Esophagus muscularis mucosa (tissue), 4 donors: ENCODE measurements around the gene UBASH3A.

Source experiments
- EP300 ChIP-seq: sonication (generic); formaldehyde crosslinking; IDR thresholded peaks from one replicate; pipeline ENCODE4 v1.6.1; 2017; ENCODE audit warnings: antibody characterized with exemption
- POLR2A ChIP-seq: fragments of 450-650 bp; IDR thresholded peaks from one replicate; pipeline ENCODE4 v1.6.1; 2017; ENCODE audit warnings: antibody characterized with exemption, moderate library complexity, mild to moderate bottlenecking, low read depth
- POLR2AphosphoS5 ChIP-seq, 2 donors: sonication (generic); formaldehyde crosslinking; IDR thresholded peaks; one replicate each; pipeline ENCODE4 v1.6.1; 2017; ENCODE audit warnings: antibody characterized with exemption in 2 of 2
- TF ChIP-seq, protein P1 (sequence below), 3 experiments: fragments of 200-600 bp in 2 of 3; fragments of 450-650 bp in 1 of 3; sonication (generic) in 2 of 3; IDR thresholded peaks; one replicate each; pipeline ENCODE4 v1.5.1; 2017 to 2019; ENCODE audit warnings: antibody characterized with exemption in 3 of 3, mild to moderate bottlenecking in 2 of 3, moderate library complexity in 1 of 3

DNA sequence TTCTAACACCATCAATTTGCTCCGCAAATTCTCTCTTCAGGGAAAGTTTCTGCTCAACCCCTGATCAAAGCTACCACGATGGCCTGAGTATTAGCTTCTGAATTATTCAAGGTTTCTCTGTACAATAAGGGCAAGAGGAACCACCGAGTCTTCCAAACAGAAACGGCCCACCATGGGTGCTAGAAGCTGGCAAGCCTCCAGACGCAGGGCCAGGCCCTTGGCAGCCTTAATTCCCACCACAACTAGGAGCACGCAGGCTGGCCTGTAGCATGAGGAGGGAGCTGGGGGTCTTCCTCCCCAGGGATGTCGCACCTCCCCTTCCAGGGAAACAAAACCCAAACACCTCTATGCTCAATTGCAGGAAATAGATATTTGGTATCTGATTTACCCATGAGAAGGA lies 81.3 kb downstream of the UBASH3A start:
- no peak for TF ChIP-seq POLR2A
- TF ChIP-seq, protein P1, sequence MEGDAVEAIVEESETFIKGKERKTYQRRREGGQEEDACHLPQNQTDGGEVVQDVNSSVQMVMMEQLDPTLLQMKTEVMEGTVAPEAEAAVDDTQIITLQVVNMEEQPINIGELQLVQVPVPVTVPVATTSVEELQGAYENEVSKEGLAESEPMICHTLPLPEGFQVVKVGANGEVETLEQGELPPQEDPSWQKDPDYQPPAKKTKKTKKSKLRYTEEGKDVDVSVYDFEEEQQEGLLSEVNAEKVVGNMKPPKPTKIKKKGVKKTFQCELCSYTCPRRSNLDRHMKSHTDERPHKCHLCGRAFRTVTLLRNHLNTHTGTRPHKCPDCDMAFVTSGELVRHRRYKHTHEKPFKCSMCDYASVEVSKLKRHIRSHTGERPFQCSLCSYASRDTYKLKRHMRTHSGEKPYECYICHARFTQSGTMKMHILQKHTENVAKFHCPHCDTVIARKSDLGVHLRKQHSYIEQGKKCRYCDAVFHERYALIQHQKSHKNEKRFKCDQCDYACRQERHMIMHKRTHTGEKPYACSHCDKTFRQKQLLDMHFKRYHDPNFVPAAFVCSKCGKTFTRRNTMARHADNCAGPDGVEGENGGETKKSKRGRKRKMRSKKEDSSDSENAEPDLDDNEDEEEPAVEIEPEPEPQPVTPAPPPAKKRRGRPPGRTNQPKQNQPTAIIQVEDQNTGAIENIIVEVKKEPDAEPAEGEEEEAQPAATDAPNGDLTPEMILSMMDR (IDR thresholded peaks at IDR 0.05): no peak
- TF ChIP-seq POLR2AphosphoS5 (IDR thresholded peaks at IDR 0.05): no peak
- TF ChIP-seq EP300: no peak
